Upper lobe of right lung (tissue), 1 donor: ENCODE measurements around the gene ADH5. TPM values are rescaled to one million over a fixed set of nuclear protein-coding genes. Genes with fewer than 3 reads are reported as not detected.
"Not testable (repeated sequence)": the region's sequence is repeated elsewhere in the genome, so short reads cannot be mapped to it uniquely, and the experiment has no call there.

Experiments used
- ATAC-seq: fragments of 200-7000 bp; cut with Tn5 transposase; one replicate; pipeline ENCODE4 v1.9.1; 2020; ENCODE audit warnings: mild to moderate bottlenecking, moderate library complexity
- DNase-seq: peaks from one replicate; pipeline ENCODE4 v3.0.0-alpha.2; 2020
- H3K27ac ChIP-seq: fragments of 200-600 bp; one replicate; pipeline ENCODE4 v1.8.0; 2022
- H3K27me3 ChIP-seq: fragments of 200-600 bp; one replicate; pipeline ENCODE4 v1.8.0; 2022; ENCODE audit warnings: mild to moderate bottlenecking
- H3K36me3 ChIP-seq: fragments of 200-600 bp; one replicate; pipeline ENCODE4 v1.8.0; 2022
- H3K4me1 ChIP-seq: fragments of 200-600 bp; one replicate; pipeline ENCODE4 v1.8.0; 2022
- H3K4me3 ChIP-seq: fragments of 200-600 bp; one replicate; pipeline ENCODE4 v1.8.0; 2022; ENCODE audit warnings: mild to moderate bottlenecking
- H3K9me3 ChIP-seq: fragments of 200-600 bp; one replicate; pipeline ENCODE4 v1.8.0; 2022
- intact Hi-C: fragments of 100-400 bp; cut with DNase I; formaldehyde crosslinking; loops from one replicate; pipeline ENCODE4 v1.11.0; 2022
- total RNA-seq: library from RNA; stranded (reverse); fragmentation: NEBNext Ultra II Directional; extraction: Animal tissue kit (Norgen Biotek cat#: 25700); gene quantifications from one replicate; pipeline ENCODE4 v1.2.1, GENCODE V29; 2021
- TF ChIP-seq, protein P1 (sequence below): fragments of 200-600 bp; IDR thresholded peaks from one replicate; pipeline ENCODE4 v1.8.0; 2022; ENCODE audit warnings: antibody characterized with exemption
- donor health status: DM: no; HTN: yes; CAD: no; lungs with severe emphysema.

ADH5 gene
- total RNA-seq, 1 donor from 2014 or later = 166 TPM

DNA sequence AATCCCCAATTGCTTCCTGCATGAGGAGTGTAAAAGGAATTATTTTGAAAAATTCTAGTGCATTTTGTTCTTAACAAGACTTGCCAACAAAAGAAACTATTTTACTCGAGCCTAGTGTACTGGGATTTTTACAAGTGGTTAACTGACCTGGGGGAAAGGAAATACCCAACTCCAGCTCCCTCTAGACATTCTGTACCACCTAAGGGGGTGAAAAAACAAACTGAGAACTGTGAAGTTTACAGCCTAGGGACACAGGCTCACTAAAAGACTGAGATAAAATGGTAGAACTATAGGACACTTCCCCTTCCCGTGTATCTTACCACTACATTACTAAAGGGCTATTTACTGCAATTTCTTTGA is 2.6 kb upstream of the ADH5 start:
- H3K27me3 ChIP-seq = no peaks in the 10 kb centered on the region
- H3K9me3 ChIP-seq = no peaks in the 10 kb centered on the region
- no peak for DNase-seq
- H3K4me1 ChIP-seq = peaks cover 17% of the 10 kb centered on the region
- H3K36me3 ChIP-seq = no peaks in the 10 kb centered on the region
- TF ChIP-seq, protein P1, sequence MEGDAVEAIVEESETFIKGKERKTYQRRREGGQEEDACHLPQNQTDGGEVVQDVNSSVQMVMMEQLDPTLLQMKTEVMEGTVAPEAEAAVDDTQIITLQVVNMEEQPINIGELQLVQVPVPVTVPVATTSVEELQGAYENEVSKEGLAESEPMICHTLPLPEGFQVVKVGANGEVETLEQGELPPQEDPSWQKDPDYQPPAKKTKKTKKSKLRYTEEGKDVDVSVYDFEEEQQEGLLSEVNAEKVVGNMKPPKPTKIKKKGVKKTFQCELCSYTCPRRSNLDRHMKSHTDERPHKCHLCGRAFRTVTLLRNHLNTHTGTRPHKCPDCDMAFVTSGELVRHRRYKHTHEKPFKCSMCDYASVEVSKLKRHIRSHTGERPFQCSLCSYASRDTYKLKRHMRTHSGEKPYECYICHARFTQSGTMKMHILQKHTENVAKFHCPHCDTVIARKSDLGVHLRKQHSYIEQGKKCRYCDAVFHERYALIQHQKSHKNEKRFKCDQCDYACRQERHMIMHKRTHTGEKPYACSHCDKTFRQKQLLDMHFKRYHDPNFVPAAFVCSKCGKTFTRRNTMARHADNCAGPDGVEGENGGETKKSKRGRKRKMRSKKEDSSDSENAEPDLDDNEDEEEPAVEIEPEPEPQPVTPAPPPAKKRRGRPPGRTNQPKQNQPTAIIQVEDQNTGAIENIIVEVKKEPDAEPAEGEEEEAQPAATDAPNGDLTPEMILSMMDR = no peak
- no peak for ATAC-seq
- intact Hi-C loops = no loop called here
- H3K27ac ChIP-seq = peak overlapping the region; percentile 96
- no peak overlapping the region for H3K4me3 ChIP-seq

DNA sequence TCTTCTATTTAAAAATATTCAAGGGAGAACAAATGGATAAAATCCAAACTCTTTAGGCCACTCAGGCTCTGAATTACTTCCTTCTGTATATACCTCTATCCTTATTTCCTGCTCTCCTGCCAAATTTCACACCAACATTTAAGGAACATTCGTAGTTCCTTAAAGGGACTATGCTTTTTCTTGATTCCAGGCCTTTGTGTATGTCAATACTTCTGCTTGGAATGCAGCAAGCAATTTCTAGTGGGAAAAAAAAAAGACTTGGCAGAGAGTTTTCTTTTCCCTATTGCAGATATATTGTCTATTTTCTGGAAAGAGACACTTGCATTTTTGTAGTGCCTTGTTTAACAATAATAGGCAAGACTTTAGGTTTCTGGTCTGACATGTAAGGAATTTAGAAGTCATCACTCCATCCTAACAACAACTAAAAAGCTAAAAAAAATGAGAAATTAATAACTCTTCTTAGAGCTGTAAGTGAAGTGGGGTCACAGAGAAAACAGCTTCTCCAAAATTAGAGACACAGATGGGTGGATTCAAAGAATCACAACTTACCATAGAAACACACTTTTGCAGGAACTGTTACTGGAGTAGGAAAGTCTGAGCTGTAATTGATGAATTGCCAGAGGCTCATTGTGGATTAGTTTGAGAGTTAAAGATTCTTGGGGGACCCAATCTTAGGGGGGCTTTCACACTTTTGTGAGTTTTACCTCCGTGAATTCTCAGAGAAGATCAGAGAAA is 2.1 kb upstream of the ADH5 start:
- TF ChIP-seq, protein P1 = no peak
- Histone ChIP-seq H3K4me3 (peak overlapping the region; percentile 76), H3K36me3 (peaks cover 2% of the 10 kb centered on the region), H3K27me3 (no peaks in the 10 kb centered on the region), H3K4me1 (peaks cover 20% of the 10 kb centered on the region), H3K9me3 (no peaks in the 10 kb centered on the region), H3K27ac (peak overlapping the region; percentile 96)
- DNase-seq (no peak), ATAC-seq (no peak)
- intact Hi-C loops = no loop called here

DNA sequence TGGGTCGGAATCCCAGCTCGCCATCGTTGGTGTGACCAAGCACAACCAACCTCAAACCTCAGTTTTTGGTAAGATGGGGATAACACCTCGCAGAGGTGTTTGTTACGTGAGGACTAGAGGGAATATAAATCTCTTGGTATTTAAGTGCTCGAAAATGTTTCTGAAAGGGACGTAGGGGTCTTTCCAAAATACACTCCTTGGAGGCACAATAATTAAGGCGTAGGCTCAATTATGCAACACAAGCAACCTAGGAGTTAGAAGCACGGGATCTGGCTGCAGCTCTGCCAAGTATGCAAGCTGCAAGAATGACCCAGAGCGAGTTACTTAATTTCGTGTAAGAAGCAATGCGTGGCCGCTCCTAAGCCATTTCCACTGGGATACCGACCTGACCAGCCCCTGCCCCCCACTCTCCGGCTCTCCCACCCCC is 552 bp downstream of the ADH5 start:
- peaks cover 28% of the 10 kb centered on the region for H3K36me3 ChIP-seq
- peak; percentile 73 for ATAC-seq
- intact Hi-C loops = no loop called here
- H3K9me3 ChIP-seq = no peaks in the 10 kb centered on the region
- peak; percentile 81 for DNase-seq
- H3K27me3 ChIP-seq = no peaks in the 10 kb centered on the region
- peak overlapping the region; percentile 76 for H3K4me3 ChIP-seq
- H3K27ac ChIP-seq = peak overlapping the region; percentile 96
- peaks cover 23% of the 10 kb centered on the region for H3K4me1 ChIP-seq
- TF ChIP-seq, protein P1 = no peak

DNA sequence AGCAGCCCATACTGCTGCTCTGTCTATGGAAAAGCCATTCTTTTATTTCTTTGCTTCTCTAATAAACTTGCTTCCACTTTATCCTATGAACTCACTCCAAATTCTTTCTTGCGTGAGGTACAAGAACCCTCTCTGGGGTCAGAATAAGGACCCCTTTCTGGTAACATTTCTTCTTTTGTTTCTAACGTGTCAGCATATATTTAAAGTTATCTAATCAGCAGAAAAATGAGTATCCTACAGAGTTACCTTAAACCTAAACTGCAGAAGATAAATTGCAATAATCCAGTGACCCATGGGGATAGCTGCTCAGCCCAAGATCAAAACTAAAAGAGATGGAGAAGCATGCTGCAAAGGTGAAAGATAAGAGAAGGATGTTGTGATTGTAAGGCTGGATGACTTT is 4.0 kb downstream of the ADH5 start:
- Histone ChIP-seq H3K4me3 (no peak overlapping the region), H3K9me3 (no peaks in the 10 kb centered on the region), H3K27ac (no peak overlapping the region), H3K36me3 (peaks cover 62% of the 10 kb centered on the region), H3K4me1 (peaks cover 10% of the 10 kb centered on the region), H3K27me3 (no peaks in the 10 kb centered on the region)
- DNase-seq = no peak
- no peak for ATAC-seq
- TF ChIP-seq, protein P1 = no peak
- intact Hi-C loops = no loop called here

DNA sequence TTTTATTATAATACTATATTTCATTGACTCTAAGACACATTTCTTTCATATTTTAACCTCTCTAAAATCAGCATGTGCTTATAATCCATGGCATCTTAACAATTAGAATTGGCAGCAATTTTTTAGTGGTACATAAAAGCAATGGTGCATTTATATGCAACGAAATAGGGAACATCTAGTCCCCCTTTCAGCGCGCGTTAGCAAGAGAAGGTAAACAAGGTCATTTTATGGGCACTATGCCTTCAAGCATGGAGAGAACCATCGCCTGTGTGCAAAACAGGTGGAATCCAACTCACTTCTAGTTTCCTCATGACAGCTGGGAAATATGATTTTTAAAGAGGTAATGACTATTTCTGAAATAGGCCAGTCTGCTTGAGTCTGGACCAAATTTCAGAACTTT is 6.4 kb downstream of the ADH5 start:
- peaks cover 86% of the 10 kb centered on the region for H3K36me3 ChIP-seq

DNA sequence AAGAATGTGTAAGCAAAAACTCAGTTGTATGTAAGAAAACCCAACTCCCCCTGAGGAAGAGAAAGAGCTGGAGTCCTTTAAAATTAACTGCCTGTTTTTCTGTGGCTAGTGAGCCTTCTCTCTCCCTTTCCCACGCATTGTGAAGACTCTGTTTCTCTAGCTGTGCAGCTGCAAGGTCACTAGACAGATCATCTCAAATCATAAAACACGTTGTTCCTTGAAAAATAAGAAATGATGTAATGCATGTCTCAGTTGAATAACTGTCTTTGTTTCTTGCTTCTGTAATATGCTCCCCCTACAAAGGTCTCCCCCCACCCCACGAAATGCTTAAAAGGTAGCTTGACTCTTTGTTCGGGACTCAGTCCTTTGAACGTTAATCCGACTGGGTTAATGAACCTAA is 7.7 kb downstream of the ADH5 start:
- H3K27me3 ChIP-seq, DNase-seq, H3K27ac ChIP-seq, H3K4me1 ChIP-seq, H3K4me3 ChIP-seq, ATAC-seq, H3K9me3 ChIP-seq, intact Hi-C loops: not testable (repeated sequence)
- peaks cover 100% of the 10 kb centered on the region for H3K36me3 ChIP-seq

More for the DNA sequence above, 6.4 kb downstream of the ADH5 start:
- TF ChIP-seq, protein P1 = no peak
- Histone ChIP-seq H3K27ac (no peak overlapping the region), H3K4me3 (no peak overlapping the region), H3K4me1 (peaks cover 9% of the 10 kb centered on the region), H3K9me3 (no peaks in the 10 kb centered on the region), H3K27me3 (no peaks in the 10 kb centered on the region)
- ATAC-seq (no peak), DNase-seq (no peak)
- intact Hi-C loops = no loop called here
